SK-N-SH (cell line): ENCODE data around the gene CALCA. TPM values are rescaled to one million over a fixed set of nuclear protein-coding genes. Genes with fewer than 3 reads are reported as not detected.

Source experiments
- CTCF ChIA-PET: fragments of 300-600, 350-600 bp; formaldehyde crosslinking; extraction: SDS; loops from one replicate; lab custom pipeline; 2021; lab: Yijun Ruan, JAX
- POLR2A ChIA-PET: fragments of 350-600 bp; sonication (Branson Sonifier 250); formaldehyde crosslinking; extraction: SDS; loops from one replicate; lab custom pipeline; 2020; ENCODE audit warnings: antibody characterized with exemption, inconsistent platforms; lab: Yijun Ruan, JAX
- DNase-seq: peaks from one replicate; pipeline ENCODE4 v3.0.0; 2012
- H2AFZ ChIP-seq: fragments of 200-600 bp; sonication (generic); 2 replicates; pipeline ENCODE4 v1.8.1; 2016; ENCODE audit warnings: antibody characterized with exemption, mild to moderate bottlenecking, low read depth
- H3F3A ChIP-seq: fragments of 200-600 bp; sonication (generic); replicated peaks from 2 replicates; pipeline ENCODE3; 2016; ENCODE audit warnings: antibody characterized with exemption, mild to moderate bottlenecking; ENCODE audit not compliant: insufficient read depth
- H3K27ac ChIP-seq, 2 experiments: fragments of 200-500 bp in 1 of 2; fragments of 200-600 bp in 1 of 2; sonication (Bioruptor generic) in 1 of 2; sonication (generic), shearing (Covaris generic) in 1 of 2; 2 replicates each; pipeline versions ENCODE4 v1.5.1 to v1.6.1; 2014 to 2016; ENCODE audit warnings: low read depth in 2 of 2, inconsistent platforms in 1 of 2, low read length in 1 of 2, mild to moderate bottlenecking in 1 of 2, mixed read lengths in 1 of 2
- H3K27me3 ChIP-seq: fragments of 200-600 bp; sonication (generic), shearing (Covaris generic); 2 replicates; pipeline ENCODE4 v1.6.1; 2016; ENCODE audit warnings: mixed run types; ENCODE audit not compliant: insufficient read depth
- H3K36me3 ChIP-seq, 2 experiments: fragments of 200-500 bp in 1 of 2; fragments of 200-600 bp in 1 of 2; sonication (Bioruptor generic) in 1 of 2; sonication (generic) in 1 of 2; replicated peaks in 1 of 2; 2 replicates each; pipeline versions ENCODE3 to v1.5.1; 2014 to 2016; ENCODE audit warnings: low read length in 1 of 2, mild to moderate bottlenecking in 1 of 2; ENCODE audit not compliant: insufficient read depth in 2 of 2, control insufficient read depth in 1 of 2
- H3K4me1 ChIP-seq, 2 experiments: fragments of 200-500 bp in 1 of 2; fragments of 200-600 bp in 1 of 2; sonication (Bioruptor generic) in 1 of 2; sonication (generic), shearing (Covaris generic) in 1 of 2; 2 replicates each; pipeline versions ENCODE4 v1.5.1 to v1.6.1; 2014 to 2016; ENCODE audit warnings: low read depth in 1 of 2, low read length in 1 of 2, mixed run types in 1 of 2; ENCODE audit not compliant: insufficient read depth in 2 of 2, control insufficient read depth in 1 of 2
- H3K4me2 ChIP-seq: fragments of 200-600 bp; sonication (generic), shearing (Covaris generic); 2 replicates; pipeline ENCODE4 v1.6.1; 2017; ENCODE audit warnings: mixed run types
- H3K4me3 ChIP-seq, 2 experiments: fragments of 200-500 bp in 1 of 2; fragments of 200-600 bp in 1 of 2; sonication (Bioruptor generic) in 1 of 2; sonication (generic), shearing (Covaris generic) in 1 of 2; 2 replicates each; pipeline versions ENCODE4 v1.5.1 to v1.8.1; 2014 to 2016; ENCODE audit warnings: low read depth in 2 of 2, inconsistent platforms in 1 of 2, low read length in 1 of 2, mild to moderate bottlenecking in 1 of 2, mixed read lengths in 1 of 2, moderate library complexity in 1 of 2
- H3K79me2 ChIP-seq: fragments of 200-600 bp; sonication (generic); 2 replicates; pipeline ENCODE4 v1.8.1; 2017; ENCODE audit warnings: mild to moderate bottlenecking; ENCODE audit not compliant: insufficient read depth
- H3K9ac ChIP-seq: fragments of 200-600 bp; sonication (generic); 2 replicates; pipeline ENCODE4 v1.6.1; 2017; ENCODE audit warnings: mixed run types
- H3K9me2 ChIP-seq: fragments of 200-600 bp; sonication (generic); 2 replicates; pipeline ENCODE4 v1.6.1; 2017; ENCODE audit warnings: mixed run types
- H3K9me3 ChIP-seq: fragments of 200-600 bp; sonication (generic); 2 replicates; pipeline ENCODE4 v1.6.1; 2017; ENCODE audit warnings: mixed run types, mild to moderate bottlenecking, moderate library complexity
- H4K20me1 ChIP-seq: fragments of 200-600 bp; sonication (generic); 2 replicates; pipeline ENCODE4 v1.6.1; 2017; ENCODE audit warnings: mild to moderate bottlenecking, mixed run types; ENCODE audit not compliant: insufficient read depth
- CHD2 ChIP-seq: fragments of 150-350 bp; IDR thresholded peaks from 2 replicates; pipeline ENCODE4 v1.6.1; 2018; ENCODE audit warnings: low read length; ENCODE audit not compliant: partially characterized antibody
- FOSL2 ChIP-seq: IDR thresholded peaks from 2 replicates; pipeline ENCODE4 v1.4.0; 2012; ENCODE audit warnings: low read depth, mild to moderate bottlenecking, moderate library complexity, borderline replicate concordance
- FOXJ3 ChIP-seq: sonication (generic); formaldehyde crosslinking; IDR thresholded peaks from 2 replicates; pipeline ENCODE4 v1.5.1; 2020; ENCODE audit warnings: mild to moderate bottlenecking, missing genetic modification reagents
- FOXM1 ChIP-seq: IDR thresholded peaks from 2 replicates; pipeline ENCODE4 v1.4.0; 2012; ENCODE audit warnings: low read depth, mild to moderate bottlenecking
- JUND ChIP-seq: IDR thresholded peaks from 2 replicates; pipeline ENCODE4 v1.4.0; 2012
- MEF2A ChIP-seq: IDR thresholded peaks from 2 replicates; pipeline ENCODE4 v1.4.0; 2012; ENCODE audit warnings: low read depth, borderline replicate concordance
- MXI1 ChIP-seq: IDR thresholded peaks from 2 replicates; pipeline ENCODE4 v1.6.1; 2012; ENCODE audit warnings: mild to moderate bottlenecking, low read depth, low read length, improper control_type of control experiment
- NRF1 ChIP-seq: IDR thresholded peaks from 2 replicates; pipeline ENCODE4 v1.6.1; 2012; ENCODE audit warnings: low read depth, mild to moderate bottlenecking, low read length
- POLR2AphosphoS5 ChIP-seq: IDR thresholded peaks from 2 replicates; pipeline ENCODE4 v1.6.1; 2012; ENCODE audit warnings: low read depth, low read length
- RCOR1 ChIP-seq: fragments of 150-350 bp; IDR thresholded peaks from 2 replicates; pipeline ENCODE4 v1.6.1; 2017; ENCODE audit warnings: antibody characterized with exemption, low read length
- RFX5 ChIP-seq: IDR thresholded peaks from 2 replicates; pipeline ENCODE4 v1.6.1; 2012; ENCODE audit warnings: mild to moderate bottlenecking, improper control_type of control experiment, low read length
- SMC3 ChIP-seq: IDR thresholded peaks from 2 replicates; pipeline ENCODE4 v1.6.1; 2012; ENCODE audit warnings: low read depth, low read length, improper control_type of control experiment
- TAF1 ChIP-seq: IDR thresholded peaks from 2 replicates; pipeline ENCODE4 v1.6.1; 2012; ENCODE audit warnings: low read depth, mild to moderate bottlenecking, low read length, moderate library complexity, borderline replicate concordance
- TCF12 ChIP-seq: IDR thresholded peaks from 2 replicates; pipeline ENCODE4 v1.4.0; 2012
- TEAD4 ChIP-seq: IDR thresholded peaks from 2 replicates; pipeline ENCODE4 v1.4.0; 2012; ENCODE audit warnings: mild to moderate bottlenecking, borderline replicate concordance; ENCODE audit not compliant: insufficient read depth
- YY1 ChIP-seq: IDR thresholded peaks from 2 replicates; pipeline ENCODE4 v1.4.0; 2012; ENCODE audit warnings: low read depth, mild to moderate bottlenecking
- WGBS: methylation state at CpG from one replicate; pipeline ENCODE4 v1.1.6; 2017; ENCODE audit warnings: low lambda C conversion rate; 5-methylcytosine and 5-hydroxymethylcytosine counted together
- polyA plus RNA-seq, 3 experiments: library from polyadenylated mRNA; depleted of rRNA; stranded (reverse); fragments of >200 nt; gene quantifications; 2 replicates each; pipeline ENCODE4 v1.2.3, GENCODE V29; 2012
- TF ChIP-seq, protein P1 (sequence below): IDR thresholded peaks from 2 replicates; pipeline ENCODE4 v1.6.1; 2012; ENCODE audit warnings: mild to moderate bottlenecking, low read depth, low read length, moderate library complexity
- TF ChIP-seq, protein P2 (sequence below): fragments of 150-350 bp; IDR thresholded peaks from 2 replicates; pipeline ENCODE4 v1.6.1; 2017; ENCODE audit warnings: antibody characterized with exemption, low read length, low read depth, borderline replicate concordance
- TF ChIP-seq, protein P3 (sequence below): IDR thresholded peaks from 2 replicates; pipeline ENCODE4 v1.4.0; 2012; ENCODE audit warnings: low read depth
- TF ChIP-seq, protein P4 (sequence below): IDR thresholded peaks from 2 replicates; pipeline ENCODE4; 2012

CALCA gene
- polyA plus RNA-seq, 1 of the 3 experiments (the other 2 are of a cell fraction) = not detected

DNA sequence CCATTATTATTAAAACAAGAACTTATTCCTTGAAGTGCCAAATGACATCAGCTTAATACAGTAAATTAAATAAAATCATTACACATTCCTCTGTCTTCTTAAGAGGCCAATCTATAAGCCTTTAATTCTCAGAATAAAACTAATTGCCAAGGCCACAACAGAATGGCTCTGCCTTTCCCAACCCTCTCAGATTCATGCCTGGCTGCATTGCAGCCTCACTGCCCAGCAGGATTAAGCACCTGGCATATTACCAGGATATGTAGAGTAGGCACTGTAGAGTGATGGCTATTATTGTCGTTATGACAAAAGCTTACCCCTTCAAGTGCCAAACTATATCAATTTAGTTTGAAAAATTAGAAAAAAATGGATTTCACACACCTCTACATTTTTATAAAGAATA, 9.4 kb upstream of the CALCA start (continued):
- TF ChIP-seq, protein P1, sequence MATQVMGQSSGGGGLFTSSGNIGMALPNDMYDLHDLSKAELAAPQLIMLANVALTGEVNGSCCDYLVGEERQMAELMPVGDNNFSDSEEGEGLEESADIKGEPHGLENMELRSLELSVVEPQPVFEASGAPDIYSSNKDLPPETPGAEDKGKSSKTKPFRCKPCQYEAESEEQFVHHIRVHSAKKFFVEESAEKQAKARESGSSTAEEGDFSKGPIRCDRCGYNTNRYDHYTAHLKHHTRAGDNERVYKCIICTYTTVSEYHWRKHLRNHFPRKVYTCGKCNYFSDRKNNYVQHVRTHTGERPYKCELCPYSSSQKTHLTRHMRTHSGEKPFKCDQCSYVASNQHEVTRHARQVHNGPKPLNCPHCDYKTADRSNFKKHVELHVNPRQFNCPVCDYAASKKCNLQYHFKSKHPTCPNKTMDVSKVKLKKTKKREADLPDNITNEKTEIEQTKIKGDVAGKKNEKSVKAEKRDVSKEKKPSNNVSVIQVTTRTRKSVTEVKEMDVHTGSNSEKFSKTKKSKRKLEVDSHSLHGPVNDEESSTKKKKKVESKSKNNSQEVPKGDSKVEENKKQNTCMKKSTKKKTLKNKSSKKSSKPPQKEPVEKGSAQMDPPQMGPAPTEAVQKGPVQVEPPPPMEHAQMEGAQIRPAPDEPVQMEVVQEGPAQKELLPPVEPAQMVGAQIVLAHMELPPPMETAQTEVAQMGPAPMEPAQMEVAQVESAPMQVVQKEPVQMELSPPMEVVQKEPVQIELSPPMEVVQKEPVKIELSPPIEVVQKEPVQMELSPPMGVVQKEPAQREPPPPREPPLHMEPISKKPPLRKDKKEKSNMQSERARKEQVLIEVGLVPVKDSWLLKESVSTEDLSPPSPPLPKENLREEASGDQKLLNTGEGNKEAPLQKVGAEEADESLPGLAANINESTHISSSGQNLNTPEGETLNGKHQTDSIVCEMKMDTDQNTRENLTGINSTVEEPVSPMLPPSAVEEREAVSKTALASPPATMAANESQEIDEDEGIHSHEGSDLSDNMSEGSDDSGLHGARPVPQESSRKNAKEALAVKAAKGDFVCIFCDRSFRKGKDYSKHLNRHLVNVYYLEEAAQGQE = no peak
- TF ChIP-seq FOXM1 = no peak
- TF ChIP-seq RFX5 = no peak
- TF ChIP-seq MXI1 = no peak
- no peak for TF ChIP-seq FOXJ3
- TF ChIP-seq TCF12 = no peak
- TF ChIP-seq, protein P2, sequence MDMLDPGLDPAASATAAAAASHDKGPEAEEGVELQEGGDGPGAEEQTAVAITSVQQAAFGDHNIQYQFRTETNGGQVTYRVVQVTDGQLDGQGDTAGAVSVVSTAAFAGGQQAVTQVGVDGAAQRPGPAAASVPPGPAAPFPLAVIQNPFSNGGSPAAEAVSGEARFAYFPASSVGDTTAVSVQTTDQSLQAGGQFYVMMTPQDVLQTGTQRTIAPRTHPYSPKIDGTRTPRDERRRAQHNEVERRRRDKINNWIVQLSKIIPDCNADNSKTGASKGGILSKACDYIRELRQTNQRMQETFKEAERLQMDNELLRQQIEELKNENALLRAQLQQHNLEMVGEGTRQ = no peak
- no peak for TF ChIP-seq YY1

DNA sequence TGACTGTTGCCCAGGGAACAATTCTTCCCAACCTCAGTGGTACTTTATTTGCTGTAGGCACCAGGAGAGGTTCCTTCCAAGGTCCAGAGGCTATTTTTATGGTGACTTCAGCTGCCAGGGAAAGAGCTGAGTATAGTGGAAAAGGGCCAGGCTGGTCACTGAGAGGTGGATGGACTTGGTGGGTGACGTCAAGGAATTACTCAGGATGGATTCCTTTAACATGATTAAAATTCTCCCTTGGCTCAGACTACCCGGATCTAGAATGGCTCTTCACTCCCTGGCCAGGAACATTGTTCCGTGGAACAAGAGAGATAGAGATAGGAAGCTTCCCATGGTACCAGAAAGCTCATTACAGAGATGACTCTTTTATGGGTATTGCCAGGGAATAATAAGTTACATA, 8.7 kb upstream of the CALCA start:
- Histone ChIP-seq H3K4me1 (no peaks in the 10 kb centered on the region; a peak in 1 of 4 replicates), H3K27ac (no peak overlapping the region), H3K9me2 (no peaks in the 10 kb centered on the region), H3K4me3 (no peak overlapping the region), H3K4me2 (no peak overlapping the region), H4K20me1 (no peaks in the 10 kb centered on the region), H3K79me2 (no peaks in the 10 kb centered on the region), H3K27me3 (peaks cover 4% of the 10 kb centered on the region; the same call in 1 of the 2 replicates), H3K9ac (no peak overlapping the region), H2AFZ (no peak overlapping the region), H3K36me3 (no peaks in the 10 kb centered on the region), H3K9me3 (no peaks in the 10 kb centered on the region), H3F3A (no peaks in the 10 kb centered on the region)
- POLR2A ChIA-PET = no interaction called here
- WGBS = 10% methylated on average over 3 of the region's 3 CpGs
- no peak for TF ChIP-seq MEF2A
- no peak for TF ChIP-seq NRF1
- TF ChIP-seq, protein P3, sequence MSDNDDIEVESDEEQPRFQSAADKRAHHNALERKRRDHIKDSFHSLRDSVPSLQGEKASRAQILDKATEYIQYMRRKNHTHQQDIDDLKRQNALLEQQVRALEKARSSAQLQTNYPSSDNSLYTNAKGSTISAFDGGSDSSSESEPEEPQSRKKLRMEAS = no peak
- TF ChIP-seq FOSL2 = no peak
- no peak for TF ChIP-seq MXI1
- no peak for TF ChIP-seq YY1
- TF ChIP-seq CHD2 = no peak
- TF ChIP-seq, protein P4, sequence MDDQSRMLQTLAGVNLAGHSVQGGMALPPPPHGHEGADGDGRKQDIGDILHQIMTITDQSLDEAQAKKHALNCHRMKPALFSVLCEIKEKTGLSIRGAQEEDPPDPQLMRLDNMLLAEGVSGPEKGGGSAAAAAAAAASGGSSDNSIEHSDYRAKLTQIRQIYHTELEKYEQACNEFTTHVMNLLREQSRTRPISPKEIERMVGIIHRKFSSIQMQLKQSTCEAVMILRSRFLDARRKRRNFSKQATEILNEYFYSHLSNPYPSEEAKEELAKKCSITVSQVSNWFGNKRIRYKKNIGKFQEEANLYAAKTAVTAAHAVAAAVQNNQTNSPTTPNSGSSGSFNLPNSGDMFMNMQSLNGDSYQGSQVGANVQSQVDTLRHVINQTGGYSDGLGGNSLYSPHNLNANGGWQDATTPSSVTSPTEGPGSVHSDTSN = no peak
- TF ChIP-seq RCOR1 = no peak
- TF ChIP-seq SMC3 = no peak
- no peak for TF ChIP-seq POLR2AphosphoS5
- no peak for TF ChIP-seq TAF1
- no peak for TF ChIP-seq JUND
- TF ChIP-seq TEAD4 = no peak
- TF ChIP-seq, protein P2 = no peak
- no peak for DNase-seq
- CTCF ChIA-PET = interaction anchor here (0.8 to 1.7 kb wide), 5 partner anchors 9 to 96 kb away, joined by 3 to 4 read pairs (median 3); no protein-coding TSS in a partner anchor
